ENCODE data around the gene KRTAP10-1. TPM values are rescaled to one million over a fixed set of nuclear protein-coding genes. Genes with fewer than 3 reads are reported as not detected.
A peak's percentile ranks its signal among the peaks of the same experiment; 100 is the strongest.

The KRTAP10-1 gene
- polyA plus RNA-seq, 3 donors from 2014 or later, result not detected

DNA sequence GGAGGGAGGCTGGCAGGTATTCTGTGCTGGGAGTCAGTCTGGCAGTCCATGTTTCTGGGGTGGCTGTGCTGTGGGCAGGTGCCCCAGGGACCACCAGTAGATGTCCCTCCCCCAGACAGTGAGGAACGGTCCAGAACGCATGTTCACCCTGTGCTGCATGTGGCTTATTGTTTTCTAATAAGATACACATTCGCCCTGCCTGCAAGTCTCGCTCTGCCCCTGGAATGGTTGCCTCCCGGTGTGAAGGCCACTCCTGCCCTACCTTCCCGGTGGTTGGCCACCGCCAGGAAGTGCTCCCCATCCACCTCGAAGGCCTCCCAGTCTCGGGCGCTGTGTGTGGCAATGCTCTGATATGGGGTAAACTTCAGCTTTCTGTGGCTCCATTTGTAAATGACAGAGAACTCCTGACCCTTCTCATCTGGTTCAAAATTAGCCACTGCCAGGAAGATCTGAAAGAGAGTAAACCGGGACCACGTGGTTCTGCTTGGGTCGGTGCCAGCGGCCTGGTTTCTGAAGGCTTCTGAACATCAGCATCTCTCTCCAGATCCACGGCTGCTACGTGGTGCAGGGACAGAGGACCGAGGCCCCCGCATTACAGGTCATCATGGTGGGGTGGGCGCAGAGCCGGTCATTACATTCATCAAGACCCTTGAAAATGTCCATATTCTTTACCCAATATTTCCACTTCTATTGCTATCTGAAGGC, 14.5 kb downstream of the KRTAP10-1 start:
- no peaks in the 10 kb centered on the region for H3K4me1 Mint-ChIP-seq
- H3K27ac Mint-ChIP-seq, result no peak overlapping the region
- H3K9me3 Mint-ChIP-seq, result no peaks in the 10 kb centered on the region
- H3K4me3 Mint-ChIP-seq, result no peak overlapping the region
- peaks cover 0 to 2% (median 0%) of the 10 kb centered on the region in 3 donors for H3K27me3 Mint-ChIP-seq (ENCODE audit: low read depth in 3 of 3)
- no peaks in the 10 kb centered on the region for H3K36me3 Mint-ChIP-seq
- DNase-seq, result no peak

DNA sequence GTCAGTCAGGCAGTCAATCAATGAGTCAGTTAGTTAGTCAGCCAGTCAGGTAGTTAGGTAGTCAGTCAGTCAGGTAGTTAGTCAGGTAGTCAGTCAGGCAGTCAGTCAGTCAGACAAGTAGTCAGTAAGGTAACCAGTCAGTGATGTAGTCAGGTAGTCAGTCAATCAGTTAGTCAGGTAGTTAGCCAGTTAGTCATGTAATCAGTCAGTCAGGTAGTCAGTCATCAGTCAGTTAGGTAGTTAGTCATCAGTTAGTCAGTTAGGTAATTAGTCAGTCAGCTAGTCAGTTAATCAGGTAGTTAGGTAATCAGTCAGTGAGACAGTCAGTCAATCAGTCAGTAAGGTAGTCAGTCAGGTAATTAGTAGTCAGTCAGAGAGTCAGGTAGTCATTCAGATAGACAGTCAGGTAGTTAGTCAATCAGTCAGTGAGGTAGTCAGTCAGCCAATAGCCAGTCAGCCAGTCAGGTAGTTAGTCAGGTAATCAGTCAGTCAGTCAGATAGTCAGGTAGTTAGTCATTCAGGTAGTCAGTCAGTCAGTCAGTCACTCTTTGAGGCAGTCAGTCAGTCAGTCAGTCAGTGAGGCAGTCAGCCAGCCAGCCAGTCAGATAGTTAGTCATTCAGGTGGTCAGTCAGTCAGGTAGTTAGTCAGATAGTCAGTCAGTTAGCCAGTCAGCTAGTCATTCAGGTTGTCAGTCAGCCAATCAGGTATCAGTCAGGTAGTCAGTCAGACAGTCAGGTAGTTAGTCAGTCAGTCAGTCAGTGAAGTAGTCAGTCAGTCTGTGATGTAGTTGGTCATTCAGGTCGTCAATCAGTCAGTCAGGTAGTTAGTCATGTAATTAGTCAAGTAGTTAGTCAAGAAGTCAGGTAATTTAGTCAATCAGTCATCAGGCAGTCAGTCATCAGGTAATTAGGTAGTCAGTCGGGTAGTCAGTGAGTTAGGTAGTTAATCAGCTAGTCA, 15.3 kb downstream of the KRTAP10-1 start:
- Mint-ChIP-seq H3K4me3 (no peak overlapping the region), H3K27me3 (ENCODE audit: low read depth in 3 of 3) (no peaks in the 10 kb centered on the region), H3K4me1 (no peaks in the 10 kb centered on the region), H3K36me3 (no peaks in the 10 kb centered on the region), H3K27ac (no peak overlapping the region), H3K9me3 (no peaks in the 10 kb centered on the region)
- no peak for DNase-seq

DNA sequence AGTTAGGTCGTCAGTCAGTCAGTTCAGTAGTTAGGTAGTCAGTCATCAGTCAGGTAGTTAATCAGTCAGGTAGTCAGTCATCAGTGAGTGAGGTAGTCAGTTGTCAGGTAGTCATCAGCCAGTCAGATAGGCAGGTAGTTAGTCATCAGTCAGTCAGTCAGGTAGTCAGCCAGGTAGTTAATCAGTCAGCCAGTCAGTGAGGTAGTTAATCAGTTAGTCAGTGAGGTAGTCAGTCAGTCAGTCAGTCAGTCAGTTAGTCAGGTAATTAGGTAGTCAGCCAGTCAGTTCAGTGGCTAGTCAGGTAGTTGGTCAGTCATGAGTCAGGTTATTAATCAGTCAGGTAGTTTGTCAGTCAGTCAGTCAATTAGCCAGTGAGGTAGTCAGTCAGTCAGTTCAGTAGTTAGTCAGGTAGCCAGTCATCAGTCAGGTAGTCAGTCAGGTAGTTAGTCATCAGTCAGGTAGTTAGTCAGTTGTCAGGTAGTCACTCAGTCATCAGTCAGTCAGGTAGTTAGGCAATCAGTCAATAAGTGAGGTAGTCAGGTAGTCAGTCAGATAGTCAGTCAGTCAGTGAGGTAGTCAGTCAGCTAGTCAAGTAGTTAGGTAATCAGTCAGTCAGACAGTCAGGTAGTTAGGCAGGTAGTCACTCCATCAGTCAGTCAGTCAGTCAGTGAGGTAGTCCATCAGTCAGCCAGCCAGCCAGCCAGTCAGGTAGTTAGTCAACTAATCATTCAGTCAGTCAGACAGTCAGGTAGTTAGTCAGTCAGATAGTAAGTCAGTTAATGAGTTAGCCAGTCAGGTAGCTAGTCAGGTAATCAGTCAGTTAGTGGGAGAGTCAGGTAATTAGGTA, 16.2 kb downstream of the KRTAP10-1 start:
- Mint-ChIP-seq H3K36me3 (no peaks in the 10 kb centered on the region), H3K9me3 (no peaks in the 10 kb centered on the region), H3K4me1 (no peaks in the 10 kb centered on the region), H3K4me3 (no peak overlapping the region), H3K27ac (no peak overlapping the region), H3K27me3 (ENCODE audit: low read depth in 3 of 3) (no peaks in the 10 kb centered on the region)
- no peak for DNase-seq

DNA sequence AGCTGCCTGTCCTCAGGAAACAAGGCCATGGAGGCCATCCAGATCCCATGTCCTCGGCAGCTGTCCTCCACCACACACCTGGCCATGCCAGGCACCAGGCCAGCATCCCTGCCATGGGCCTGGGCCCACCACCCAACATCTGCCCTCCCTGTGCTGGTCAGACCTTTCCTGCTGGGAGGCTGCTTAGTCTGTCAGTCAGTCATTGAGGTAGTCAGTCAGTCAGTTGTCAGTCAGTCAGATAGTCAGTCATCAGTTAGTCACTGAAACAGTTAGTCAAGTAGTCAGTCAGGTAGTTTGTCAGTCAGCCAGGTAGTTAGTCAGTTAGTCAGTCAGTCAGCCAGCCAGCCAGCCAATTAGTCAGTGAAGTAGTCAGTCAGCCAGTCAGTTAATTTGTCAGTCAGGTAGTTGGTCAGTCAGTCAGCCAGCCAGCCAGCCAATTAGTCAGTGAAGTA, 17.2 kb downstream of the KRTAP10-1 start:
- no peak overlapping the region for H3K4me3 Mint-ChIP-seq

DNA sequence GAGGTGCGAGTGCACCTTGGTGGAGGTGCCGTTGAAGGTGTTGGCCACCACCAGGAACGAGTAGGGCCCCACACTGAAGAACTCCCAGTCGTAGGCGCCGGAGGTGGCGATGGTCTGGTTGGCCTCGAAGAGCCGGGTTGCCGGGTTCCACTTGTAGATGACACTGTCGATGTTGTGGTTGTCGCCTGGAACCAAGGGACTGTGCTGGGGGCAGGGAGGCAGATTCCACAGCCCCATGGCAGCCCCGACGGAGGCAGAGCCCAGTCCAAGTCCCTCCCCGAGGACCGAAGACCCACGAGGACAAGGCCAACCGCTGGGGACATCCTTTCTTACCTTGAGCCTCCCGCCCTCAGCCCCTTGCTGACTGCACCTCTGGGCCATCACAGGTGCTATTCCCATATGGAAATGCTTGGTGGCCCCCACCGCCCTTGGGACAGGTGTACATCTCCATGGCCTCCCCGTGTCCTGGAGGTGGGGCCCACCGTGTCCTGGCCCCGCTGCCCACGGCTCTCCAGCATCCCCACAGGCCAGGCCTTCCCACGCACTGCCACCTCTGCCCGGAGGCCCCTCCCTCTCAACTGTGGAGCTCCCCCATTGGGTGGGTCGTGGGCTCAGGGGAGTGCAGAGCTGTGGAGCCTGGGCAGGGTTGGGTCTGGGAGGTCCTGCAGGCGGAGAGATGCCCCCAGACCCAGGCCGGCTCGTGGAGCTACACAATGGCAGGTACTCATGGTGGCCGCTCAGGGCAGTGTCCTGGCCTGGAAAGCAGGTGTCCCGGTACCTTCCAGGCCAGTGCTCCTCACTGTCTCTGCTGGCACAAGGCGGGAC, 17.9 kb downstream of the KRTAP10-1 start:
- no peak overlapping the region for H3K4me3 Mint-ChIP-seq
- H3K27ac Mint-ChIP-seq, result no peak overlapping the region
- no peaks in the 10 kb centered on the region for H3K36me3 Mint-ChIP-seq
- no peaks in the 10 kb centered on the region for H3K9me3 Mint-ChIP-seq
- DNase-seq, result no peak
- no peaks in the 10 kb centered on the region for H3K27me3 Mint-ChIP-seq (ENCODE audit: low read depth in 3 of 3)
- no peaks in the 10 kb centered on the region for H3K4me1 Mint-ChIP-seq

More for the DNA sequence above, 17.2 kb downstream of the KRTAP10-1 start:
- Mint-ChIP-seq H3K27me3 (ENCODE audit: low read depth in 3 of 3) (no peaks in the 10 kb centered on the region), H3K27ac (no peak overlapping the region), H3K4me1 (no peaks in the 10 kb centered on the region), H3K9me3 (no peaks in the 10 kb centered on the region), H3K36me3 (no peaks in the 10 kb centered on the region)
- no peak for DNase-seq

DNA sequence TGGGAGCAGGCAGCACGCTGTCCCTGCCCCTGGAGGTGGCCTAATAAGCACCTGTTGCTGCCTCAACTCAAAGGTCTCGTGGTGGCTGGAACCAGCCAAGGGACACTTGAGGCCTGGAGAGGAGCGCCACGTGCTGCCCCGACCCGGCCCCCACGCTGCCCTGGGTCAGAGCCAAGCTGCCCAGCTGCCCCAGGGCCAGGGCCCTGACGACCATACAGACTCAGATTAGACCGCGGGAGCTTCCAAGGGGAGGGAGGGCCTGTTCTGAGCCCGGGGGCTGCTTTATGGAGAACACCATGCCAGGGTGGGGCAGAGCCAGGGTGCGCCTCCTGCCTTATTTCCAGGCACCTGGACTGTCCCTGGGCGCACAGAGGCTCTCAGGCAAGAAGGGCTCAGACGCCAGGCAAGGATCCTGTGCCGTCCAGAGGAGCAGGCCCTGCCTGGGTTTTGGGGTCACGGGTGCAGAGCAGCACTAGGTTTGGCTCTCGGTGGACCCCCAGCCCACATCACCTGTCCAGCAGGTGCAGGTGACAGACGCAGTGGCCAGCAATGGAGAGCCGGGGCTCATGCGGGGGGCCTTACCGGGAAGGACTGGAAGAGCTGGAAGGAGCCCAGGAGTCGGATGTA, 18.6 kb downstream of the KRTAP10-1 start:
- Mint-ChIP-seq H3K4me1 (no peaks in the 10 kb centered on the region), H3K27ac (no peak overlapping the region), H3K27me3 (ENCODE audit: low read depth in 3 of 3) (peaks cover 0 to 2% (median 0%) of the 10 kb centered on the region in 3 donors), H3K4me3 (no peak overlapping the region), H3K36me3 (no peaks in the 10 kb centered on the region), H3K9me3 (no peaks in the 10 kb centered on the region)
- DNase-seq, result no peak

DNA sequence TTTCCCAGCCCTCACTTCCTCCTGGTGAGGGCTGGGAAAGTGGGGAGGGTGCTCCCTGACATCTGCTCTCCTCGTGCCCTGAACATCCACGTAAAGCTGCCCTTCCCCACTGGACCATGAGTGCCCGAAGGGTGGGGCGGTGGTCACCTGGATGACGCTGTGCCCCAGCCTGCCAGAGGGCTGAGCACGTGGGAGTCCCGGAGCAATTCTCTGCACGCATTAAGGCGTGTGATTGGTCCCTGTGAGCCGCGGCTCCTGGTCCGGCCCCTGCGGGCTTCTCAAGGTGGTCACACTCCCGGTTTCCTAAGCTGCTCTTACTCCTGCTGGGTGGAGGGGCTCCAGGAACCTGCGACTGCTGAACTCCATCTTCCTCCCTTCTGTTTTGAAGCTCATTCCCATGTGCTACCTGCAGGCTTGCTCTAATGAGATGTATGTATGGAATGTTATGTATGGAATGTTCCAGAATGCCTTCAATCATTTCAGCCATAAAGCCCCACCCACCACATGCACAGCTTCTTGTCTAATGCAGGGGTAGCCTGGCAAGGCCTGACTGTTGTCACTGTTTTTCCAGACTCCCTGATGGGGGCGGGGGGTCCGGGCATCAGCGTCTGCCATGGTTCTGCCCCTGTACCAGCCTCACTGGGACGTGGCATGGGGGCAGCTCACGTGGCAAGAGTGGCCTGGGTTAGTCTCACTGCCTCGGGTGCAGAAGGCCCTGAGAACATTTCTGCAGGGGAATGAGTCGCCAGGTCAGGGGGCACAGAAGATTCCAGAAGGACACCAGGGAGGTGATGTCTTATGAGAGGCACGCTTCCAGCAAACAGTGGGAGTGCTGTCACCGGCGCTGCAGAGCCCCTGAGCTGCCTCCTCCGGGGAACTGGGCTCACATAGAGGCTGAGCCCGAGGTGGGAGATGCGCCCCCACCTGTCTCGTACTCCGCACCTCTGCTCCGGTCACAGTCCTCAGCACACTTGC, 19.4 kb downstream of the KRTAP10-1 start:
- Mint-ChIP-seq H3K4me3 (no peak overlapping the region), H3K9me3 (no peaks in the 10 kb centered on the region), H3K27me3 (ENCODE audit: low read depth in 3 of 3) (peaks cover 0 to 2% (median 1%) of the 10 kb centered on the region in 3 donors), H3K4me1 (no peaks in the 10 kb centered on the region), H3K27ac (no peak overlapping the region), H3K36me3 (no peaks in the 10 kb centered on the region)
- DNase-seq, result no peak

DNA sequence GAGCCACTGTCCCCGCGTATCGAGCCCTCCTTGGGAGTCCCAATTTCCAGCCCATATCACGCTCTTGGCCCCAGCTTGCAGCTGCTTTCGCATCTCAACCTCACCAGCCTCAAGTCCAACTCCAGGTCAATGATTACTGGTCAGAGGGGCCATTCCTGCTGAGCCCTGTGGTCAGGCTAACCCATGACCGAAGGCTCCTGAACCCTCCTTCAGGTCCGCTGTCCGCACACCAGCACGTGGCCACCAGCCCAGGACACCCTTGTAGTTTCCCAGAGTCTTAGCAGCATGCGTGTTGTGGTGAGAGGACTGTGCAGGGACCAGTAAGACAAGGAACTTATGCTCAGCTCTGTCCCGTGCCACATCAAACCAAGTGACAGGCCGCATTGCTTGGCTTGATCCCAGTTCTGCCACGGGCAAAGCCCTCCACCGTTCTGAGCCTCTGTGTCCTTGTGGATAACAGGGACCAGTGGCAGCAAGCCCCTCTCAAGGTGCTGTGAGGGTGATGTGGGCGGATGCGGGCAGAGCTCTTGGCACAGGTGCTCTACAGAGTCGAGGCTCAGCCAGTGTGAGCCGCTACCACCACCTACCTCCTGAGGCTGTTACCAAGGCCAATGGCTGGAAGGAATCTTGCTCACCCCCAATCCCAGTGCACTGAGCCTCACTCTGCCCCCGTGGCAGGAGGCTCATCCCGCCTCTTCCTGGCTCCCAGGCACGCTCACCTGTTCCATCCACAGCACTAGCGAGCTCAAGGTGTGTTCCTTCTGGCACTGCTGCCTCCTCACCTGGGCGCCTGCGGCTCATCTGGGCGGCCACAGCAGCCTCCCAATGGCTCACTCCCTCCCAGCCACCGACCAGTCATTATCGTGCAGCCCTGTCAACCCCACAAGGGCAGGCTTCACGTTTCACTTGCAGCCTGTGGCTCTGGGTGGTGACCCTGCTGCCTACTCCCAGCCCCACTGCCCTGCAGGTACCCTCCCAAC, 20.4 kb downstream of the KRTAP10-1 start:
- Mint-ChIP-seq H3K27me3 (ENCODE audit: low read depth in 3 of 3) (peaks cover 0 to 2% (median 1%) of the 10 kb centered on the region in 3 donors), H3K4me1 (no peaks in the 10 kb centered on the region), H3K4me3 (no peak overlapping the region), H3K9me3 (no peaks in the 10 kb centered on the region), H3K36me3 (no peaks in the 10 kb centered on the region), H3K27ac (peak overlapping the region in 1 of 6 donors; percentile 37)
- DNase-seq, result no peak

DNA sequence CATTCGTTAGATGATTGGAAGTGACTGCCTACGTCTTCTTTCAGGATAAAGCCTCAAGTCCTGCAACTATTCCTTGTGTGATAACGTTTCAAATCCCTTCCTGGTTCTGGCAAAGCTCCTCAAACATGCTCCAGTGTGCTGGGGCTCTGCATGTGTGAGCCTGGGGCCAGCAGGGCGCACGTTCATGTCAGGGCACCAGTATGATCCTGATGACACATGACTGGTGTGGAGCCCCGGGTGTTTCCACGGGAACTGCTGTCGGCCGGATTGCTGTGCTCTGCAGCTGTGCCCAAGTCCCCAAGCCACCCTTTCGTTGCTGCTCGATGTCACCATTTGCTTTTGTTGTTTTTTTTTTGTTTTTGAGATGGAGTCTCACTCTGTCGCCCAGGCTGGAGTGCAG, 21.3 kb downstream of the KRTAP10-1 start:
- Mint-ChIP-seq H3K27me3 (ENCODE audit: low read depth in 3 of 3) (peaks cover 0 to 2% (median 1%) of the 10 kb centered on the region in 3 donors), H3K27ac (no peak overlapping the region), H3K9me3 (no peaks in the 10 kb centered on the region), H3K4me1 (no peaks in the 10 kb centered on the region), H3K36me3 (no peaks in the 10 kb centered on the region), H3K4me3 (no peak overlapping the region)
- DNase-seq, result no peak

DNA sequence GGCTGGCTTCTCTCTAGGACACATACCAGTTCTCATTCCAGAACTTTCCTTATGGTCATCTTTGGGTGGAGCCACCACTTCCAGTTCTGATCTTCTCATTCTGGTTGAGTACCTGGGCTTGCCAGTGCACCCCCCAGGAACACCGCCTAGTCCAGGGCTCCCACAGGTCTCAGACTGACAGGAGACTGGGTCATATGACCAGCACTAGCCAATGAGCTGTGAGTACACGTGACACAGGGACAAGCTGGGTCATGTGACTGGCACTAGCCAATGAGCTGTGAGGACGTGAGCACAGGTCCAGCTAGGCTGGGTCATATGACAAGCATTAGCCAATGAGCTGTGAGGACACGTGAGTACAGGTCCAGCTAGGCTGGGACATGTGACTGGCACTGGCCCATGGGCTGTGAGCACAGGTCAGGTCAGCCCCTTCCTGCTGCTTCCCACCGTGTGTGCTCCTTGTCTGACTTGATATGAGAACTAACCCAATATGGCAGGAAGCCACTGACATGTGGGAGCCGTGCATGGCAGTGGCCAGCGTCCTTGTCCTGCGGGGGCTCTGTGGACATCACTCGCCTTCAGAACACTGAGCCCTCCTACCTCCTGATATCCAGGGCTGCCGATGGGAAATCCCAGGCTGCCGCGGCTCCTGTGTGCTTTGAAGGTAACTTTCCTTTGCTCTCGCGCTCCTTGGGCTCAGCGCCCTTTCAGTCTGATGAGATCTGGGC, 22.7 kb downstream of the KRTAP10-1 start:
- DNase-seq, result peak in 1 of 3 donors; percentile 7
- Mint-ChIP-seq H3K27me3 (ENCODE audit: low read depth in 3 of 3) (peaks cover 0 to 2% (median 1%) of the 10 kb centered on the region in 3 donors), H3K4me3 (no peak overlapping the region), H3K27ac (no peak overlapping the region), H3K9me3 (no peaks in the 10 kb centered on the region), H3K4me1 (no peaks in the 10 kb centered on the region), H3K36me3 (no peaks in the 10 kb centered on the region)
